ENCODE measurements around the gene C1orf232.

- TF ChIP-seq POLR2A (IDR thresholded peaks at IDR 0.05; ENCODE audit: low read depth) (no peak), CTCF (IDR thresholded peaks at IDR 0.05) (no peak), EP300 (IDR thresholded peaks at IDR 0.05) (no peak), POLR2AphosphoS5 (IDR thresholded peaks at IDR 0.05) (no peak)
Measured at GRCh38 chr1:26164861-26165842, 3.6 kb downstream of the C1orf232 start.

Measured in esophagus muscularis mucosa (tissue), 4 donors.